ENCODE results near the gene SLC8A3.

DNA sequence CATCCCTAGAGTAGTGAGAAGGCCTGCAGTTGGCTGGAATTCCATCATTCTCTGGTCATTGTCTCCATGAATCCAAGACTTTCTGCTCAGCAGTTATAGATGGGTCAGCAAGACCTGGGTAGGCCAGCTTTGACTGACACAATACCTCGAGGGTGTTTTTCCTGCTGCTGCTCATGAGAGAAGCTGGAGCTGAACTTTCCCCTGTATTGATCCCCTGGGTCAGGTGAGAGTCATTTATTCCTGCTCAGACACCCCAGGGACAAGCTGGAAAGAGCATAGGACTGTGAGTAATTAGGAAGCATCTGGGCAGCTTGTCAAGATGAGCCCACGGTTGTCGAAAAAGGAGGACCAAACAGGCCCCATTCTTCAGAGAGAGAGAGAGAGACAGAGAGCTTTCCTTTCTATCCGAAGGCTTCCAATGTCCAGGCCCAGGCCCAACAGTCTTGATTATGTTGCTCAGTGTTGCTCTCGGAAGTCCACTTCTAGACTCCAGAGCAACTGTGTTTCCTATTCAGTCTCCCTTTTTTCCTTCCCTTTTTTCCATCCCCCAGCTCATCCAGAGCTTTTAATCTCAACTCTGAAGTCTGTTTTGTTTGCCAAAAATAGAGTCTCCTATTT is 131.1 kb downstream of the SLC8A3 start:
- TF ChIP-seq MLLT1 (IDR thresholded peaks at IDR 0.05) (no peak), MAFG (tag; conservative IDR thresholded peaks at IDR 0.05) (no peak), EP300 (IDR thresholded peaks at IDR 0.05; ENCODE audit: low read length) (no peak), E2F1 (CRISPR knock-in tag; IDR thresholded peaks at IDR 0.05) (no peak), RAD21 (CRISPR knock-in tag; conservative IDR thresholded peaks at IDR 0.05 in 1 of 2, IDR thresholded peaks at IDR 0.05 in 1 of 2) (no peak), FOXP1 (CRISPR knock-in tag; IDR thresholded peaks at IDR 0.05) (no peak), CTCF (IDR thresholded peaks at IDR 0.05 in 2 of 3, conservative IDR thresholded peaks at IDR 0.05 in 1 of 3; ENCODE audit: insufficient read depth in 2 of 3, low read depth in 1 of 3, low read length in 3 of 3) (no peak), CREM (IDR thresholded peaks at IDR 0.05; ENCODE audit: low read depth) (no peak), GTF2A2 (tag; IDR thresholded peaks at IDR 0.05) (no peak), ZNF224 (CRISPR knock-in tag; IDR thresholded peaks at IDR 0.05) (no peak), GTF2B (IDR thresholded peaks at IDR 0.05; ENCODE audit: extremely low read depth, insufficient read length) (no peak)
